Measurements from ENCODE around the gene PM20D1.

PM20D1 gene

DNA sequence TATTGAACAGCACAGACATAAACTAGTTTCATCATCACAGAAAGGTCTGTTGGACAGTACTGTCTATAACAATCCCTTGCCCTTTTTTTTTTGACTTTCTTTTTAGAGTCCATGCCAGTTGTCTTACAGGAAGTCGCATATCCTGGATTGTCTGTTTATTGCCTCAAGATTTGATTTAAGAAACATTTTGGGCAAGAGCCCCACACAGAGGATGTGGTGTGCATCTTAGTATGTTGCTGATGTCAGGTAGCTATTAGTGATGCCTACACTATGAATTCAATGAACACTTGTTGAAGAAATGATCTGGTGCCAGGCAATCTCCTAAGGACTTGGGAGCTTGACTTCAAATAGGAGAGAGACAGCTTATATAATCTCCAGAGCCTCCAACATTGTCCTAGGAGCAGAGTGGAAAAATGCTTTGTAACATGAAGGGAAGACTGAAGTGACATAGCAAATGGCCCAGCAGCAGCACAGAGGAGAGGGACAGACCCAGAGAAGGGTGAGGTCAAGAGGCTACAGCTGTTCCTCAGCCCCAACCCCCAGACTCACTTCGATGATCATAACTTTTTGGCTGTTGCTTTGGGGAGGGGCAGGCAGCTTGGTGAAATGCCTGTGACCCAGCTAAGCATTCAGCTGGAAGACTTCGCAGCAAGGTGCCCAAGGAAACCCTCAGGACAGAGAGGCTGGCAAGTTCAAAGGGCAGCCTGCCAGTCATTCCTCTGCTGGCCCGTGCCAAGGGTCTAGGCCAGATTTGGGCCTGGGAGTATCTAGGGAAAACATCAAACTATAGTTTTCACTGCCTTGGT, 67.1 kb downstream of the PM20D1 start:
- Histone ChIP-seq H3K9ac (ENCODE audit: insufficient read length) (no peak overlapping the region), H3K4me3 (no peak overlapping the region), H3K9me3 (ENCODE audit: low read depth, low read length) (no peaks in the 10 kb centered on the region), H3K27ac (no peak overlapping the region), H3K36me3 (ENCODE audit: insufficient read depth, low read length) (no peaks in the 10 kb centered on the region)
- TF ChIP-seq FOXP2 (optimal IDR thresholded peaks at IDR 0.05; ENCODE audit: control extremely low read depth, extremely low read length, insufficient read depth) (no peak), POLR2AphosphoS5 (IDR thresholded peaks at IDR 0.05; ENCODE audit: borderline replicate concordance, low read depth, low read length) (no peak), EZH2 (IDR thresholded peaks at IDR 0.05) (no peak)
- DNase-seq (ENCODE audit: low read depth, low spot score) = no peak

DNA sequence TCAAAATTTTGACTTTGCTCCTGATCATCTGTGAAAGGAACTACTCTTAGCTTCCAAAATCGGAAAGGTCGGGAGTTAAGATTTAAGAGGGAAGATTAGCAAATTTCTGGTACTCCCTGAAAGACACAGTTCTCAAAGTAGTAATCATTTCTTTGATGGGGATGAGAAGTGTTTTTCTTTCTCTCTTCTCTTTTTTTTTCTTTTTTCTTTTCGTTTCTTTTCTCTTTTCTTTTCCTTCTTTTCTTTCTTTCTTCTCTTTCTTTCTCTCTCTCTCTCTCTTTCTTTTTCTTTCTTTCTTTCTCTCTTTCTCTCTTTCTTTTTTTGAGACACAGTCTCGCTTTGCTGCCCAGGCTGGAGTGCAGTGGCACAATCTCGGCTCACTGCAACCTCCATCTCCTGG, 69.6 kb downstream of the PM20D1 start:
- TF ChIP-seq EZH2 (IDR thresholded peaks at IDR 0.05) (no peak), POLR2AphosphoS5 (IDR thresholded peaks at IDR 0.05; ENCODE audit: borderline replicate concordance, low read depth, low read length) (no peak), FOXP2 (optimal IDR thresholded peaks at IDR 0.05; ENCODE audit: control extremely low read depth, extremely low read length, insufficient read depth) (no peak)
- DNase-seq (ENCODE audit: low read depth, low spot score) = no peak
- H3K9ac ChIP-seq (ENCODE audit: insufficient read length) = no peak overlapping the region
- H3K4me3 ChIP-seq = no peak overlapping the region
- H3K27ac ChIP-seq = no peak overlapping the region
- no peaks in the 10 kb centered on the region for H3K9me3 ChIP-seq (ENCODE audit: low read depth, low read length)
- H3K36me3 ChIP-seq (ENCODE audit: insufficient read depth, low read length) = no peaks in the 10 kb centered on the region

Data from SK-N-MC (cell line).